ENCODE measurements around the gene KCNC3. TPM values are rescaled to one million over a fixed set of nuclear protein-coding genes. Genes with fewer than 3 reads are reported as not detected.

The KCNC3 gene
- total and polyA plus RNA-seq, 10 of the 15 experiments (the other 5 are each of a cell fraction or from before 2014, with no cell fraction given) = 0.08 to 3.8 (median 0.44) TPM; not detected in 2

DNA sequence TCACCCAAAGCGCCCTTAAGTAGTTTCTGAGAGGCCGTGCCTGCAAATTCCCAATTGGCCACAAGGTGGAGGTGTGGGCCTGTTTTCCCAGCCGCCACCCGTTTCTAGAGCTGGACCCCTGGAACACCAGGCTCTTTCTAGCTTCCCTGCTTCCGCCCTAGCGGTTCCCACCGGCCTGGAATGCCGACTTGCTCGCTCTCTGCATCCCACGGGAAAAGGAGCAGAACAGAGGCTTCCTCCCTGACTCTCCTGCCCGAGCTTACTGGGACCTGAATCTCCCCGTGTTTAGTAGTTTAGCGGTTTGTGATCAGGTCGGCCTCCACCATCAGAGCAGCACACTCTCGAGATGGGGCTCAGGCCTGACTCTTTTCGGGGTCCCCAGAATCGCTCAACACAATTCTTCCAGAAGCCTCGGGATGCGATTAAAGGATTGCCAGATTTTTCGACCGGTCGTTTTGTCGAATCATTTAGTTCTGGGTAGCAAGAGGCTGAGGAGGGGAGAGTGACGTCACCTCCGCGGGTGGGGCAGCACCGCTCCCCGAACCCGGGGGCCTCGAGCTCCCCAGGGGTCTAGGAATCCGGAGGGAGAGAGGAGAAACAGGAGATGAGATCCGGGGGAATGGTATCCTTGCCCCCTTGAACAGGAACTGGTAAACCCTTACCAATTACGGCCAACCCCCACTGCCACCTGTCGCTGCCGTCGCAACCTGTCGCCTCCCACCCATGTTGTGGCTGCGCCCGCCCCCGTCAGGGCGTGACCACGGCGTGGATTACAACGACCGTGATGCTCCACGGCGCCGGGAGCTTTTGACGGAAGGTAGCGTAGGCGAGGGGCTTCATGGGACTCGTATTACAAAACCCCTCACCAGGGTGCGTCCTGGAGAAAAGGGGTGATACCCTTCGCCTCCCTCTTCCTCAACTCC lies 28.3 kb upstream of the KCNC3 start:
- Histone ChIP-seq H3K27ac (ENCODE audit: control insufficient read depth, insufficient read depth) (peak overlapping the region; percentile 95), H3K4me2 (ENCODE audit: control insufficient read depth, insufficient read depth) (peak overlapping the region; percentile 100), H2AFZ (ENCODE audit: control insufficient read depth, low read depth, low read length) (peak overlapping the region; percentile 95), H3K36me3 (ENCODE audit: control insufficient read depth in 2 of 2, insufficient read depth in 2 of 2, low read length in 1 of 2) (no peaks in the 10 kb centered on the region), H3K4me1 (ENCODE audit: control insufficient read depth, insufficient read depth, low read length) (peaks cover 42% of the 10 kb centered on the region), H3K9ac (ENCODE audit: control insufficient read depth, insufficient read depth, low read length) (peak overlapping the region; percentile 89), H4K20me1 (ENCODE audit: control insufficient read depth, insufficient read depth) (no peaks in the 10 kb centered on the region), H3K27me3 (replicated peaks in 1 of 2; ENCODE audit: control insufficient read depth in 2 of 2, insufficient read depth in 2 of 2, low read length in 1 of 2) (no peaks in the 10 kb centered on the region), H3K79me2 (ENCODE audit: control insufficient read depth, insufficient read depth, low read length) (no peaks in the 10 kb centered on the region), H3K4me3 (peak overlapping the region; percentile 45), H3K9me3 (replicated peaks; ENCODE audit: control insufficient read depth, insufficient read depth, low read length) (peaks cover 2% of the 10 kb centered on the region; the same call in 2 of the 3 replicates)
- ChIA-PET SMC1A (ENCODE audit: uncharacterized antibody, unreplicated experiment) (interaction anchor here (0.9 to 3.8 kb wide), 16 partner anchors 10 to 564 kb away, joined by 3 to 68 read pairs (median 6); partner anchors contain the start of genes KCNC3, NAPSA, NR1H2 and POLD1), POLR2A (interaction anchor here (0.6 to 3.0 kb wide), 25 partner anchors 9 to 461 kb away, joined by 3 to 18 read pairs (median 4); partner anchors contain the start of genes JOSD2, KCNC3, MYBPC2 and NAPSA), RAD21 (ENCODE audit: unreplicated experiment) (interaction anchor here (0.5 to 3.7 kb wide), 32 partner anchors 10 to 539 kb away, joined by 3 to 72 read pairs (median 3); partner anchors contain the start of genes KCNC3, NAPSA, NR1H2 and POLD1), CTCF (interaction anchor here (0.7 to 6.2 kb wide), 32 partner anchors 10 to 751 kb away, joined by 3 to 120 read pairs (median 6); partner anchors contain the start of genes CTU1, JOSD2, KCNC3 and NAPSA)
- FAIRE-seq = peak; percentile 61
- peak; percentile 80 for ATAC-seq
- under 1% methylated on average over 44 of the region's 54 CpGs for WGBS (ENCODE audit: insufficient coverage, insufficient replicate concordance, low lambda C conversion rate, missing lambda C conversion rate)
- intact Hi-C loops (cut with micrococcal nuclease; ENCODE audit: unreplicated experiment) = loop anchor here (1.0 to 10.0 kb wide), 6 partner anchors 57 to 537 kb away; no protein-coding TSS in a partner anchor
- TSS peak; percentile 90 for BruUV-seq (replicated peaks)
- in situ Hi-C loops (cut with MboI) = loop anchor here (5.0 to 10.0 kb wide), 2 partner anchors 430 to 537 kb away; no protein-coding TSS in a partner anchor
- peak; percentile 46 for DNase-seq (ENCODE audit: low read depth, low spot score)
- no peak for TF ChIP-seq RELA (IDR thresholded peaks at IDR 0.05; ENCODE audit: borderline replicate concordance, partially characterized antibody)
- TF ChIP-seq ZBED1 (IDR thresholded peaks at IDR 0.05; ENCODE audit: borderline replicate concordance) = peak; percentile 88; the same call in 1 of the 2 replicates
- TF ChIP-seq HDAC6 (IDR thresholded peaks at IDR 0.05; ENCODE audit: unreplicated experiment) = no peak
- TF ChIP-seq, protein P1, sequence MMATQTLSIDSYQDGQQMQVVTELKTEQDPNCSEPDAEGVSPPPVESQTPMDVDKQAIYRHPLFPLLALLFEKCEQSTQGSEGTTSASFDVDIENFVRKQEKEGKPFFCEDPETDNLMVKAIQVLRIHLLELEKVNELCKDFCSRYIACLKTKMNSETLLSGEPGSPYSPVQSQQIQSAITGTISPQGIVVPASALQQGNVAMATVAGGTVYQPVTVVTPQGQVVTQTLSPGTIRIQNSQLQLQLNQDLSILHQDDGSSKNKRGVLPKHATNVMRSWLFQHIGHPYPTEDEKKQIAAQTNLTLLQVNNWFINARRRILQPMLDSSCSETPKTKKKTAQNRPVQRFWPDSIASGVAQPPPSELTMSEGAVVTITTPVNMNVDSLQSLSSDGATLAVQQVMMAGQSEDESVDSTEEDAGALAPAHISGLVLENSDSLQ (IDR thresholded peaks at IDR 0.05) = peak; percentile 34; the same call in 1 of the 2 replicates
- no peak for TF ChIP-seq SMAD1 (IDR thresholded peaks at IDR 0.05; ENCODE audit: low read depth, partially characterized antibody)
- TF ChIP-seq FOXK2 (IDR thresholded peaks at IDR 0.05) = no peak
- no peak for TF ChIP-seq KLF5 (IDR thresholded peaks at IDR 0.05; ENCODE audit: partially characterized antibody)
- TF ChIP-seq, protein P2, sequence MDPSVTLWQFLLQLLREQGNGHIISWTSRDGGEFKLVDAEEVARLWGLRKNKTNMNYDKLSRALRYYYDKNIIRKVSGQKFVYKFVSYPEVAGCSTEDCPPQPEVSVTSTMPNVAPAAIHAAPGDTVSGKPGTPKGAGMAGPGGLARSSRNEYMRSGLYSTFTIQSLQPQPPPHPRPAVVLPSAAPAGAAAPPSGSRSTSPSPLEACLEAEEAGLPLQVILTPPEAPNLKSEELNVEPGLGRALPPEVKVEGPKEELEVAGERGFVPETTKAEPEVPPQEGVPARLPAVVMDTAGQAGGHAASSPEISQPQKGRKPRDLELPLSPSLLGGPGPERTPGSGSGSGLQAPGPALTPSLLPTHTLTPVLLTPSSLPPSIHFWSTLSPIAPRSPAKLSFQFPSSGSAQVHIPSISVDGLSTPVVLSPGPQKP (IDR thresholded peaks at IDR 0.05; ENCODE audit: low read depth, low read length) = 0 out of 2 replicates have a peak, but pooled peaks have one; percentile 12
- no peak for TF ChIP-seq CEBPB (IDR thresholded peaks at IDR 0.05; ENCODE audit: borderline replicate concordance in 1 of 2, low read depth in 2 of 2, low read length in 2 of 2)
- peak; percentile 57 for TF ChIP-seq CREB1 (IDR thresholded peaks at IDR 0.05; ENCODE audit: low read depth)
- peak; percentile 55; the same call in 1 of the 2 replicates for TF ChIP-seq PAX5 (IDR thresholded peaks at IDR 0.05; ENCODE audit: borderline replicate concordance, low read depth, low read length)
- TF ChIP-seq, protein P3, sequence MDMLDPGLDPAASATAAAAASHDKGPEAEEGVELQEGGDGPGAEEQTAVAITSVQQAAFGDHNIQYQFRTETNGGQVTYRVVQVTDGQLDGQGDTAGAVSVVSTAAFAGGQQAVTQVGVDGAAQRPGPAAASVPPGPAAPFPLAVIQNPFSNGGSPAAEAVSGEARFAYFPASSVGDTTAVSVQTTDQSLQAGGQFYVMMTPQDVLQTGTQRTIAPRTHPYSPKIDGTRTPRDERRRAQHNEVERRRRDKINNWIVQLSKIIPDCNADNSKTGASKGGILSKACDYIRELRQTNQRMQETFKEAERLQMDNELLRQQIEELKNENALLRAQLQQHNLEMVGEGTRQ (IDR thresholded peaks at IDR 0.05; ENCODE audit: borderline replicate concordance, low read depth, low read length) = no peak
- no peak for TF ChIP-seq HDAC2 (IDR thresholded peaks at IDR 0.05)
- 0 out of 2 replicates have a peak, but pooled peaks have one; percentile 26 for TF ChIP-seq POLR2AphosphoS2 (IDR thresholded peaks at IDR 0.05; ENCODE audit: low read depth, low read length)
- TF ChIP-seq HDGF (IDR thresholded peaks at IDR 0.05) = no peak
